ENCODE measurements around the gene CATSPERZ. TPM values are rescaled to one million over a fixed set of nuclear protein-coding genes. Genes with fewer than 3 reads are reported as not detected.

CATSPERZ gene
- total and polyA plus RNA-seq, 9 of the 15 experiments (the other 6 are each of a cell fraction or from before 2014, with no cell fraction given), result 0.86 to 8.5 (median 3.5) TPM

DNA sequence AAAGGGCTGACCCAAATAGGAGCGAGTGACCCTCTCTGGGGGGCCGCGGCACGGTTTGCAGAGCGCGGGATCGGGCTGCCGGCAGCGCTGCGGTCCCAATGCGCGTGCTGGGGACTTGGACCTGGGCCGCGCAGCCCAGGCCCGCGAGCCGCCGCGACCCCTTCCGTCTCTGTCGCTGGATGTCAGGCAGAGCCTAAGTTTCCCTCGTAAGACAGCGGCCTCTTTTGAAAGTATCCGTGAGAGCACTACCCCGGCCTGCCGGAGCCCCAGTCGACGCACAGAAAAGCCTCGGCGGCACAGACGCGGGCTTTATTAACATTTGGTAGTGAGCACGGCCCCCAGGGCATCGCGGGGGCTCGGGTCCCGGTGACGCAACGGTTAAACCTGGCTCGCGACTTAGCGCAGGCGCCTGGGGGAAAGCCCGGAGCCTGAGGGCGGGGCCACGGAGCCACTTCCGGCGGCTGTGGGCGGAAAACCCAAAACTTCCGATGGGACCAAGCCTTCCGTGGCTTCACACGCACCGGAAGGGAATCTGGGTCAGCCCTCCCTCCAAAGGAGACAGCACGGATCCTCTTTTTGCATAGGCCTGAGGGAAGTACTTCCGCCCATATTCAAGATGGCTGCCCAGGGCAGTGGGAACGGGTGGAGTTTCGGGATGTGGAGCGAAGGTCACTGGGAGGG, 30.5 kb upstream of the CATSPERZ start (continued):
- TF ChIP-seq, protein P1, sequence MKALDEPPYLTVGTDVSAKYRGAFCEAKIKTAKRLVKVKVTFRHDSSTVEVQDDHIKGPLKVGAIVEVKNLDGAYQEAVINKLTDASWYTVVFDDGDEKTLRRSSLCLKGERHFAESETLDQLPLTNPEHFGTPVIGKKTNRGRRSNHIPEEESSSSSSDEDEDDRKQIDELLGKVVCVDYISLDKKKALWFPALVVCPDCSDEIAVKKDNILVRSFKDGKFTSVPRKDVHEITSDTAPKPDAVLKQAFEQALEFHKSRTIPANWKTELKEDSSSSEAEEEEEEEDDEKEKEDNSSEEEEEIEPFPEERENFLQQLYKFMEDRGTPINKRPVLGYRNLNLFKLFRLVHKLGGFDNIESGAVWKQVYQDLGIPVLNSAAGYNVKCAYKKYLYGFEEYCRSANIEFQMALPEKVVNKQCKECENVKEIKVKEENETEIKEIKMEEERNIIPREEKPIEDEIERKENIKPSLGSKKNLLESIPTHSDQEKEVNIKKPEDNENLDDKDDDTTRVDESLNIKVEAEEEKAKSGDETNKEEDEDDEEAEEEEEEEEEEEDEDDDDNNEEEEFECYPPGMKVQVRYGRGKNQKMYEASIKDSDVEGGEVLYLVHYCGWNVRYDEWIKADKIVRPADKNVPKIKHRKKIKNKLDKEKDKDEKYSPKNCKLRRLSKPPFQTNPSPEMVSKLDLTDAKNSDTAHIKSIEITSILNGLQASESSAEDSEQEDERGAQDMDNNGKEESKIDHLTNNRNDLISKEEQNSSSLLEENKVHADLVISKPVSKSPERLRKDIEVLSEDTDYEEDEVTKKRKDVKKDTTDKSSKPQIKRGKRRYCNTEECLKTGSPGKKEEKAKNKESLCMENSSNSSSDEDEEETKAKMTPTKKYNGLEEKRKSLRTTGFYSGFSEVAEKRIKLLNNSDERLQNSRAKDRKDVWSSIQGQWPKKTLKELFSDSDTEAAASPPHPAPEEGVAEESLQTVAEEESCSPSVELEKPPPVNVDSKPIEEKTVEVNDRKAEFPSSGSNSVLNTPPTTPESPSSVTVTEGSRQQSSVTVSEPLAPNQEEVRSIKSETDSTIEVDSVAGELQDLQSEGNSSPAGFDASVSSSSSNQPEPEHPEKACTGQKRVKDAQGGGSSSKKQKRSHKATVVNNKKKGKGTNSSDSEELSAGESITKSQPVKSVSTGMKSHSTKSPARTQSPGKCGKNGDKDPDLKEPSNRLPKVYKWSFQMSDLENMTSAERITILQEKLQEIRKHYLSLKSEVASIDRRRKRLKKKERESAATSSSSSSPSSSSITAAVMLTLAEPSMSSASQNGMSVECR (CRISPR knock-in tag; IDR thresholded peaks at IDR 0.05), result peak; percentile 65; the same call in 1 of the 2 replicates
- TF ChIP-seq HDAC1 (IDR thresholded peaks at IDR 0.05), result no peak
- no peak for TF ChIP-seq COPS2 (conservative IDR thresholded peaks at IDR 0.05)
- peak; percentile 56 for TF ChIP-seq PHF20 (IDR thresholded peaks at IDR 0.05; ENCODE audit: partially characterized antibody)
- TF ChIP-seq ZNF121 (CRISPR knock-in tag; conservative IDR thresholded peaks at IDR 0.05), result no peak
- TF ChIP-seq, protein P2, sequence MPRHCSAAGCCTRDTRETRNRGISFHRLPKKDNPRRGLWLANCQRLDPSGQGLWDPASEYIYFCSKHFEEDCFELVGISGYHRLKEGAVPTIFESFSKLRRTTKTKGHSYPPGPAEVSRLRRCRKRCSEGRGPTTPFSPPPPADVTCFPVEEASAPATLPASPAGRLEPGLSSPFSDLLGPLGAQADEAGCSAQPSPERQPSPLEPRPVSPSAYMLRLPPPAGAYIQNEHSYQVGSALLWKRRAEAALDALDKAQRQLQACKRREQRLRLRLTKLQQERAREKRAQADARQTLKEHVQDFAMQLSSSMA (CRISPR knock-in tag; IDR thresholded peaks at IDR 0.05), result no peak
- TF ChIP-seq ZNF584 (CRISPR knock-in tag; IDR thresholded peaks at IDR 0.05; ENCODE audit: low read depth), result peak; percentile 71; the same call in 1 of the 2 replicates
- no peak for TF ChIP-seq PTRF (tag; IDR thresholded peaks at IDR 0.05)
- no peak for TF ChIP-seq RFX1 (IDR thresholded peaks at IDR 0.05)
- TF ChIP-seq PRMT5 (CRISPR knock-in tag; IDR thresholded peaks at IDR 0.05), result no peak
- TF ChIP-seq CBFB (CRISPR knock-in tag; IDR thresholded peaks at IDR 0.05), result peak; percentile 90; the same call in 1 of the 2 replicates
- TF ChIP-seq NR4A1 (CRISPR knock-in tag; IDR thresholded peaks at IDR 0.05), result no peak
- TF ChIP-seq NR4A1 (tag; IDR thresholded peaks at IDR 0.05), result no peak
- no peak for TF ChIP-seq CBX3 (IDR thresholded peaks at IDR 0.05; ENCODE audit: borderline replicate concordance in 1 of 2, low read length in 2 of 2)
- 0 out of 2 replicates have a peak, but pooled peaks have one; percentile 12 for TF ChIP-seq OTX1 (CRISPR knock-in tag; IDR thresholded peaks at IDR 0.05)
- TF ChIP-seq CBX8 (IDR thresholded peaks at IDR 0.05; ENCODE audit: borderline replicate concordance, extremely low read depth, low read depth, low read length, poor library complexity, severe bottlenecking), result no peak
- no peak for TF ChIP-seq HEY1 (CRISPR knock-in tag; IDR thresholded peaks at IDR 0.05; ENCODE audit: borderline replicate concordance)
- TF ChIP-seq, protein P3, sequence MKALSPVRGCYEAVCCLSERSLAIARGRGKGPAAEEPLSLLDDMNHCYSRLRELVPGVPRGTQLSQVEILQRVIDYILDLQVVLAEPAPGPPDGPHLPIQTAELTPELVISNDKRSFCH (CRISPR knock-in tag; IDR thresholded peaks at IDR 0.05), result no peak
- TF ChIP-seq, protein P3 (tag; IDR thresholded peaks at IDR 0.05), result no peak; the same call in 1 of the 2 replicates
- TF ChIP-seq ESRRA (IDR thresholded peaks at IDR 0.05; ENCODE audit: borderline replicate concordance, low read depth), result peak; percentile 97
- no peak for TF ChIP-seq SNIP1 (IDR thresholded peaks at IDR 0.05; ENCODE audit: low read depth)
- TF ChIP-seq L3MBTL2 (IDR thresholded peaks at IDR 0.05), result peak; percentile 63; the same call in 1 of the 2 replicates
- no peak for TF ChIP-seq SMC3 (conservative IDR thresholded peaks at IDR 0.05; ENCODE audit: insufficient read depth, low read depth, low read length)
- no peak for TF ChIP-seq LEF1 (IDR thresholded peaks at IDR 0.05)
- TF ChIP-seq FOXP1 (CRISPR knock-in tag; IDR thresholded peaks at IDR 0.05), result no peak
- no peak for TF ChIP-seq ZNF24 (IDR thresholded peaks at IDR 0.05)
